ENCODE data around the gene EML4. TPM values are rescaled to one million over a fixed set of nuclear protein-coding genes. Genes with fewer than 3 reads are reported as not detected.
A peak's percentile ranks its signal among the peaks of the same experiment; 100 is the strongest.

The EML4 gene
- total RNA-seq, 3 donors from 2014 or later (not counting 1 experiment from before 2014, with no cell fraction given), result 88.4 to 136 (median 91.5) TPM

GRCh38 chr2:42340045-42340937, 171.1 kb downstream of the EML4 start:
- H3K4me1 Mint-ChIP-seq, result peaks cover 26 to 48% of the 10 kb centered on the region in 2 donors
- TF ChIP-seq, protein P1, sequence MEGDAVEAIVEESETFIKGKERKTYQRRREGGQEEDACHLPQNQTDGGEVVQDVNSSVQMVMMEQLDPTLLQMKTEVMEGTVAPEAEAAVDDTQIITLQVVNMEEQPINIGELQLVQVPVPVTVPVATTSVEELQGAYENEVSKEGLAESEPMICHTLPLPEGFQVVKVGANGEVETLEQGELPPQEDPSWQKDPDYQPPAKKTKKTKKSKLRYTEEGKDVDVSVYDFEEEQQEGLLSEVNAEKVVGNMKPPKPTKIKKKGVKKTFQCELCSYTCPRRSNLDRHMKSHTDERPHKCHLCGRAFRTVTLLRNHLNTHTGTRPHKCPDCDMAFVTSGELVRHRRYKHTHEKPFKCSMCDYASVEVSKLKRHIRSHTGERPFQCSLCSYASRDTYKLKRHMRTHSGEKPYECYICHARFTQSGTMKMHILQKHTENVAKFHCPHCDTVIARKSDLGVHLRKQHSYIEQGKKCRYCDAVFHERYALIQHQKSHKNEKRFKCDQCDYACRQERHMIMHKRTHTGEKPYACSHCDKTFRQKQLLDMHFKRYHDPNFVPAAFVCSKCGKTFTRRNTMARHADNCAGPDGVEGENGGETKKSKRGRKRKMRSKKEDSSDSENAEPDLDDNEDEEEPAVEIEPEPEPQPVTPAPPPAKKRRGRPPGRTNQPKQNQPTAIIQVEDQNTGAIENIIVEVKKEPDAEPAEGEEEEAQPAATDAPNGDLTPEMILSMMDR (IDR thresholded peaks at IDR 0.05), result no peak
- H3K27ac Mint-ChIP-seq, result peak overlapping the region; percentile 12 to 43
- no peaks in the 10 kb centered on the region for H3K9me3 Mint-ChIP-seq
- intact Hi-C loops (cut with micrococcal nuclease), result no loop called here
- DNase-seq (no peak), ATAC-seq (no peak)
- no peak overlapping the region for H3K27ac ChIP-seq (ENCODE audit: low read length)
- no peak overlapping the region for H3K4me3 Mint-ChIP-seq
- H3K4me3 ChIP-seq (ENCODE audit: low read length), result no peak overlapping the region
- H3K4me1 ChIP-seq (ENCODE audit: control insufficient read depth, insufficient read depth, low read length), result peaks cover 7% of the 10 kb centered on the region
- H3K36me3 ChIP-seq (ENCODE audit: control insufficient read depth, insufficient read depth, low read length), result peaks cover 17% of the 10 kb centered on the region
- 84% methylated on average over 23 of the region's 23 CpGs for WGBS (ENCODE audit: insufficient coverage)
- H3K27me3 ChIP-seq (ENCODE audit: control insufficient read depth, insufficient read depth, low read length), result no peaks in the 10 kb centered on the region
- H3K36me3 Mint-ChIP-seq, result no peaks in the 10 kb centered on the region
- H3K9me3 ChIP-seq (ENCODE audit: control insufficient read depth, insufficient read depth, low read length), result no peaks in the 10 kb centered on the region
- no peaks in the 10 kb centered on the region for H3K27me3 Mint-ChIP-seq (ENCODE audit: low read depth in 2 of 2)

GRCh38 chr2:42340938-42341636, 171.9 kb downstream of the EML4 start:
- WGBS (ENCODE audit: insufficient coverage), result 91% methylated on average over 10 of the region's 10 CpGs
- intact Hi-C loops (cut with micrococcal nuclease), result no loop called here
- peak overlapping the region; percentile 12 to 14 for H3K27ac Mint-ChIP-seq
- H3K4me1 ChIP-seq (ENCODE audit: control insufficient read depth, insufficient read depth, low read length), result peaks cover 7% of the 10 kb centered on the region
- TF ChIP-seq, protein P1 (IDR thresholded peaks at IDR 0.05), result no peak
- no peak overlapping the region for H3K27ac ChIP-seq (ENCODE audit: low read length)
- H3K9me3 Mint-ChIP-seq, result no peaks in the 10 kb centered on the region
- H3K36me3 ChIP-seq (ENCODE audit: control insufficient read depth, insufficient read depth, low read length), result peaks cover 21% of the 10 kb centered on the region
- no peaks in the 10 kb centered on the region for H3K9me3 ChIP-seq (ENCODE audit: control insufficient read depth, insufficient read depth, low read length)
- peaks cover 26 to 48% of the 10 kb centered on the region in 2 donors for H3K4me1 Mint-ChIP-seq
- H3K4me3 Mint-ChIP-seq, result no peak overlapping the region
- H3K36me3 Mint-ChIP-seq, result no peaks in the 10 kb centered on the region
- ATAC-seq (no peak), DNase-seq (no peak)
- H3K4me3 ChIP-seq (ENCODE audit: low read length), result no peak overlapping the region
- no peaks in the 10 kb centered on the region for H3K27me3 ChIP-seq (ENCODE audit: control insufficient read depth, insufficient read depth, low read length)
- H3K27me3 Mint-ChIP-seq (ENCODE audit: low read depth in 2 of 2), result no peaks in the 10 kb centered on the region

GRCh38 chr2:42342061-42342794, 173.1 kb downstream of the EML4 start:
- Mint-ChIP-seq H3K4me3 (no peak overlapping the region), H3K27me3 (ENCODE audit: low read depth in 2 of 2) (no peaks in the 10 kb centered on the region), H3K4me1 (peaks cover 26 to 48% of the 10 kb centered on the region in 2 donors), H3K27ac (peak overlapping the region in 1 of 2 donors; percentile 76), H3K9me3 (no peaks in the 10 kb centered on the region), H3K36me3 (no peaks in the 10 kb centered on the region)
- TF ChIP-seq, protein P1 (IDR thresholded peaks at IDR 0.05), result no peak
- H3K36me3 ChIP-seq (ENCODE audit: control insufficient read depth, insufficient read depth, low read length), result peaks cover 11% of the 10 kb centered on the region
- DNase-seq (no peak), ATAC-seq (no peak)
- WGBS (ENCODE audit: insufficient coverage), result 89% methylated on average over 8 of the region's 8 CpGs
- no peak overlapping the region for H3K27ac ChIP-seq (ENCODE audit: low read length)
- intact Hi-C loops (cut with micrococcal nuclease), result no loop called here
- peaks cover 7% of the 10 kb centered on the region for H3K4me1 ChIP-seq (ENCODE audit: control insufficient read depth, insufficient read depth, low read length)
- H3K27me3 ChIP-seq (ENCODE audit: control insufficient read depth, insufficient read depth, low read length), result no peaks in the 10 kb centered on the region
- no peak overlapping the region for H3K4me3 ChIP-seq (ENCODE audit: low read length)
- H3K9me3 ChIP-seq (ENCODE audit: control insufficient read depth, insufficient read depth, low read length), result no peaks in the 10 kb centered on the region

Measured in natural killer cell (primary cell).